ENCODE data around the gene CCDC179.

CCDC179 gene

GRCh38 chr11:22808571-22809197 lies 51.6 kb downstream of the CCDC179 start:
- H3K27ac ChIP-seq: no peak overlapping the region
- TF ChIP-seq ZFX (IDR thresholded peaks at IDR 0.05) (no peak), CTCF (conservative IDR thresholded peaks at IDR 0.05) (no peak)

- no peak overlapping the region for H3K27ac ChIP-seq
- no peak for TF ChIP-seq CTCF (conservative IDR thresholded peaks at IDR 0.05)
- TF ChIP-seq ZFX (IDR thresholded peaks at IDR 0.05): no peak
These were observed 52.3 kb downstream of the CCDC179 start for GRCh38 chr11:22807855-22808570.

- no peak for TF ChIP-seq ZFX (IDR thresholded peaks at IDR 0.05)
- no peak for TF ChIP-seq CTCF (conservative IDR thresholded peaks at IDR 0.05)
- no peak overlapping the region for H3K27ac ChIP-seq
These were observed 52.9 kb downstream of the CCDC179 start for GRCh38 chr11:22807391-22807790.

- no peak overlapping the region for H3K27ac ChIP-seq
- TF ChIP-seq ZFX (IDR thresholded peaks at IDR 0.05) (no peak), CTCF (conservative IDR thresholded peaks at IDR 0.05) (no peak)
These were observed 57.4 kb downstream of the CCDC179 start for GRCh38 chr11:22802861-22803260.

- no peak for TF ChIP-seq CTCF (conservative IDR thresholded peaks at IDR 0.05)
- TF ChIP-seq ZFX (IDR thresholded peaks at IDR 0.05): no peak
These were observed 59.8 kb downstream of the CCDC179 start for GRCh38 chr11:22800482-22800881.

GRCh38 chr11:22798901-22799300 lies 61.4 kb downstream of the CCDC179 start:
- H3K27ac ChIP-seq: no peak overlapping the region
- no peak for TF ChIP-seq CTCF (conservative IDR thresholded peaks at IDR 0.05)
- no peak for TF ChIP-seq ZFX (IDR thresholded peaks at IDR 0.05)

More at GRCh38 chr11:22800482-22800881, 59.8 kb downstream of the CCDC179 start:
- H3K27ac ChIP-seq: no peak overlapping the region

- TF ChIP-seq CTCF (conservative IDR thresholded peaks at IDR 0.05) (no peak), ZFX (IDR thresholded peaks at IDR 0.05) (no peak)
- H3K27ac ChIP-seq: no peak overlapping the region
These were observed 63.2 kb downstream of the CCDC179 start for GRCh38 chr11:22797047-22797446.
